ENCODE data around the gene DNAJC22.
"Not testable (repeated sequence)": the region's sequence is repeated elsewhere in the genome, so short reads cannot be mapped to it uniquely, and the experiment has no call there.

DNA sequence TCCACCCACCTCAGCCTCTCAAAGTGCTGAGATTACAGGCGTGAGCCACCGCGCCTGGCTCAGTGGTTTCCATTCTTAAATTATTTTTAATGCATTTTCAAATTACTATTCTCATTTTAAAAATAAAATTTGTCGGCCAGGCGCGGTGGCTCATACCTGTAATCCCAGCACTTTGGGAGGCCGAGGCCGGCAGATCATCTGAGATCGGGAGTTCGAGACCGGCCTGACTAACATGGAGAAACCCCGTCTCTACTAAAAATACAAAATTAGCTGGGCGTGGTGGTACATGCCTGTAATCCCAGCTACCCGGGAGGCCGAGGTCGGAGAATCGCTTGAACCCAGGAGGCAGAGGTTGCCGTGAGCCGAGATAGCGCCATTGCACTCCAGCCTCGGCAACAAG is 12.9 kb upstream of the DNAJC22 start:
- TF ChIP-seq, protein P1, sequence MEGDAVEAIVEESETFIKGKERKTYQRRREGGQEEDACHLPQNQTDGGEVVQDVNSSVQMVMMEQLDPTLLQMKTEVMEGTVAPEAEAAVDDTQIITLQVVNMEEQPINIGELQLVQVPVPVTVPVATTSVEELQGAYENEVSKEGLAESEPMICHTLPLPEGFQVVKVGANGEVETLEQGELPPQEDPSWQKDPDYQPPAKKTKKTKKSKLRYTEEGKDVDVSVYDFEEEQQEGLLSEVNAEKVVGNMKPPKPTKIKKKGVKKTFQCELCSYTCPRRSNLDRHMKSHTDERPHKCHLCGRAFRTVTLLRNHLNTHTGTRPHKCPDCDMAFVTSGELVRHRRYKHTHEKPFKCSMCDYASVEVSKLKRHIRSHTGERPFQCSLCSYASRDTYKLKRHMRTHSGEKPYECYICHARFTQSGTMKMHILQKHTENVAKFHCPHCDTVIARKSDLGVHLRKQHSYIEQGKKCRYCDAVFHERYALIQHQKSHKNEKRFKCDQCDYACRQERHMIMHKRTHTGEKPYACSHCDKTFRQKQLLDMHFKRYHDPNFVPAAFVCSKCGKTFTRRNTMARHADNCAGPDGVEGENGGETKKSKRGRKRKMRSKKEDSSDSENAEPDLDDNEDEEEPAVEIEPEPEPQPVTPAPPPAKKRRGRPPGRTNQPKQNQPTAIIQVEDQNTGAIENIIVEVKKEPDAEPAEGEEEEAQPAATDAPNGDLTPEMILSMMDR (IDR thresholded peaks at IDR 0.05) = not testable (repeated sequence)
- TF ChIP-seq TEAD4 (IDR thresholded peaks at IDR 0.05; ENCODE audit: borderline replicate concordance, insufficient read depth); RXRA (IDR thresholded peaks at IDR 0.05; ENCODE audit: borderline replicate concordance, low read depth); SMC3 (IDR thresholded peaks at IDR 0.05; ENCODE audit: low read depth, low read length); JUND (IDR thresholded peaks at IDR 0.05); EZH2phosphoT487 (IDR thresholded peaks at IDR 0.05; ENCODE audit: borderline replicate concordance, low read depth); POLR2AphosphoS5 (IDR thresholded peaks at IDR 0.05; ENCODE audit: low read depth, low read length); EP300 (IDR thresholded peaks at IDR 0.05; ENCODE audit: borderline replicate concordance in 1 of 2, low read depth in 1 of 2, low read length in 1 of 2); ELF1 (IDR thresholded peaks at IDR 0.05); FOXM1 (IDR thresholded peaks at IDR 0.05; ENCODE audit: low read depth); MAX (IDR thresholded peaks at IDR 0.05; ENCODE audit: low read depth); GATA2 (CRISPR knock-in tag; IDR thresholded peaks at IDR 0.05): not testable (repeated sequence)

Measured in SK-N-SH (cell line).